HG02840 (cell line): ENCODE measurements around the gene YAF2.

Source experiments
- ATAC-seq: cut with Tn5 transposase; IDR thresholded peaks from one replicate; pipeline ENCODE4 v1.9.1; 2021; ENCODE audit warnings: mild to moderate bottlenecking, moderate library complexity, moderate number of reproducible peaks; ENCODE audit not compliant: unreplicated experiment, low FRiP score

Gene YAF2, protein sequence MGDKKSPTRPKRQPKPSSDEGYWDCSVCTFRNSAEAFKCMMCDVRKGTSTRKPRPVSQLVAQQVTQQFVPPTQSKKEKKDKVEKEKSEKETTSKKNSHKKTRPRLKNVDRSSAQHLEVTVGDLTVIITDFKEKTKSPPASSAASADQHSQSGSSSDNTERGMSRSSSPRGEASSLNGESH

DNA sequence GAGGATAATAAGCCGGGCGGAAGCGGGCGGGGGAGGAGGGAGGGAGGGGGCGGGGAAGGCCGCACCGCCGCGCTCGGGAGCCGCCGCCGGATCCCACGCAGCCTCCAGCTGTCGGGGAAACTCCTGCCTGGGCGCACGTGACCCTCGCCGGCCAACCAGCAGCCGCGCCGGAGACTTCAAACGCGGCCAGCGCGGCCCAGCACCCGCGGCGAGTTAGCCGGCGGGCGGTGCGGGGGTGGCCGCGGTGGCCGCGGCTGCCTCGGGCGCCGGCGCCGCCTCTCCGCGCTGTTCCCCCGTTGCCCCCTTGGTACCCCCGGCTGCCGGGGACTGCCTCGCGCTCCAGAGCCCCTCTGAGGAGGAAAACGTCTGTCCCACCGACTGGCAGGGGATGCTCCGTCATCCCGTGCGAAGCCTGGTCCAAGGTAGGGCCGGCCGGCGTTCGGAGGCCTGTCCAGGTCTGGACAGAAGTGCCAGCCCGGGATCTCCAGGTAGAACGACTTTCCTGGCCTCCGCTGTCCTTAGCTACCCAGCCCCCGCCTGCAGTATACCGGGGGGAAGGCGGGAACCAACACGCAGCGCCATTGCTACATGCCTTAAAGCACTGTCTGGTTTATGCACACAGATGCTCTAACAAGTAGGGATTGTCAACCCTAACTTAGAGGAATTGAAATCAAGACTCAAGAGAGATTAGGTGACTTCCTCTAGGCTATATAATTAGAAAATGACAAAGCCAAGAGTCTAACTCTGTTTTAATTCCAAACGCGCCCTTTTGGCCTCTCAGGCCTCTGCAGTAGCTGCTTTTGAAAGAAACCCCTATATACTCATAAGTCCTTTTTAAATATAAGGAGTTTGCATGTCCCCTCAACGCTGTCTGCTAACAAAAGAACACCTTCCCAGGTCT lies at the start of gene YAF2:
Gene YAF2 (minus strand): TSS at position 9 of the 901 bp plus-strand sequence. CDS start 68 bp downstream, outside the sequence.
- peak; percentile 82 for ATAC-seq

DNA sequence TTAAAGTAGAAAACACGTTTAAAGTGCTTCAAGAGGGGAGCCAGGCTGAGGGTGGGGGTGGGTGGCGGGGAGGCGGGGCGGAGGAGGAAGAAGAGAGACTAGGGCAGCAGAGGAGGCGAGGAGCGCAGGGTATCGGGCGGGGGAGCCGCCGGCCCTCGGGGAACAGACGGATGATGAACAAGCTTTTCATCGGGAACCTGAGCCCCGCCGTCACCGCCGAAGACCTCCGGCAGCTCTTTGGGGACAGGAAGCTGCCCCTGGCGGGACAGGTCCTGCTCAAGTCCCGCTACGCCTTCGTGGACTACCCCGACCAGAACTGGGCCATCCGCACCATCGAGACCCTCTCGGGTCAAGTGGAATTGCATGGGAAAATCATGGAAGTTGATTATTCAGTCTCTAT lies 48.7 kb upstream of the YAF2 start:
- ATAC-seq: no peak

DNA sequence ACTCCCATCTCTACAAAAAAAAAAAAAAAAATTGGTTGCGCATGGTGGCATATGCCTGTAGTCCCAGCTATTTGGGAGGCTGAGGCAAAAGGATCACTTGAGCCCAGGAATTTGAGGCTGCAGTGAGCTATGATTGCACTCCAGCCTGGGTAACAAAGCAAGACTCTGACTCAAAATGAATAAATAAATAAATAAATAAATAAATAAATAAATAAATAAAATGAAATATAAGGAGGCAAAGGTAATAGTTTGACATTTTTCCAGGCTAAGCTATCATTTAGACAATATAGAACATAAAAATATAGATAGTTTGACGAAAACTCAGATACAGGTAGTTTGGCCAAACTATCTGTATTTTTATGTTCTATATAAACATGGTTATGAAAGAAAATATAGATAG lies 47.4 kb upstream of the YAF2 start:
- no peak for ATAC-seq

DNA sequence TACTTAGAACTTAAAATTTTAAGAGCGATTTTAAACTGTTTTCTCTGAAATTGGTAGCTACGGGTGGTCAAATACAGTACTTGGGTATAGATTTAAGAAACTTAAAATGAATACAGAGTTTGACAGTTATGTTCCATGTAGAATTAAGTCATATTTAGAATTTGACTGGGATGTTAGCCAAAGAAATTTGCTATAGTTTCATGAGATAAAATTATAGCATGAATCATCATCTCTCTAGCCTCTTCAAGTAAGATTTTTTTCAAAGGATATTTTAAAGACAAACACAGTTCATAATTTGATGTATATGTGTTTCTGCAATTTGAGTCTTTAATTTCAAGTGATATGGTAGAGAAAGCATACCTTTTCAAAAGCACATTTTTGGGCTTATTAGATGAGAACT lies 46.8 kb upstream of the YAF2 start:
- ATAC-seq: no peak

DNA sequence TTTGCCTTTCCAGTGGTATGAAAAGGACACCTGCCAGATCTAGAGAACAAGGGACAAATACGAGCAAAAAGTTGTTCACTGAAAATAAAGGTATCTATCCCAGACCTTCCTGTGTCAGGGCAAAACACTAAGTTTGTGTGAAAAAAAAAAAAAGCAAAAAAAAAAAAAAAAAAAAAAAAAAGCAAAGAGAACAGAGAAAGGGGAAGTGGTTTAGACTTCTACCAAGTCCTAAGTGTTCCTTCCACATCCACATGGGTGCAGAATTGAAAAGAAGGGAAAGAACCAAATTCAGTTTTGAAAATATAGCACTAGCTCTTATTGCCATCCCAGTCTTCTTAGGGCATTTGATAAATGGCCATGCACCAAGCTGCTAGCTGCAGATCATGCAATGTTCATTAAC lies 46.1 kb upstream of the YAF2 start:
- no peak for ATAC-seq

DNA sequence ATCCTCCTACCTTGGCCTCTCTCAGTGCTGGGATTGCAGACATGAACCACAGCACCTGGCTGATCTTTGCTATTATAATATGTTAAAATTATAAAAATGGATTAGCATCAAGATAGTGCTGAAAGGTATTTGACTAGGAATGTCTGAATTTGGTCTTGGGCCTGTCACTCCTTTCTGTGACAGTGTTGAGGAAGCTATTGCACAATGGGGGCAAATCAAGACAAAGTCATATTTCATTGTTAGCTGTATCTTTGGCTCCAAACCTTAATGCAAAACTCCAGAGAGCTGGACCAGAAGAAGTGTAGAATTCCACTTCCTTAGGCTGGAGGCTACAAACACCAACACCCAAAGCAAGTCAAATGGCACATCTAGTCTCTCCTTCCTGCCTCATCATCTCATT lies 45.7 kb upstream of the YAF2 start:
- ATAC-seq: no peak

DNA sequence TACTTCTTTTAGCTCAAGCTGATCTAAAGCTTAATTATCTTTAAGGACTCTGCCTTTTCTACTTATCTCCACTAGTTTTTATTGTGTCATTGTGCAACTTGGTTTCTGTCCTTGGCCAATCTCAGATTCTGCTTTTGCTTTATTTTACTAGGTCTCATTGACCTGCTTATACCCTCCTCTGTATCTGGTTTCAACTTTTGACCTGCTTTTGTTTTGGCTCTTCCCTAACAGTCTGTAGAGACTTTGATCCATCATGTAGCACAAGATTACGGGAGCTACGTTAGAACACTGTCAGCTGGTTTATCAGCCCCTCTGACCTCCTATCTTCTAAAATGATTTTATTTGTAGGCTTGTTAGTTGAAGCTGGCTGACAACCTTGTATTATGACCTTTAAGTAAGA lies 44.2 kb upstream of the YAF2 start:
- ATAC-seq: no peak

DNA sequence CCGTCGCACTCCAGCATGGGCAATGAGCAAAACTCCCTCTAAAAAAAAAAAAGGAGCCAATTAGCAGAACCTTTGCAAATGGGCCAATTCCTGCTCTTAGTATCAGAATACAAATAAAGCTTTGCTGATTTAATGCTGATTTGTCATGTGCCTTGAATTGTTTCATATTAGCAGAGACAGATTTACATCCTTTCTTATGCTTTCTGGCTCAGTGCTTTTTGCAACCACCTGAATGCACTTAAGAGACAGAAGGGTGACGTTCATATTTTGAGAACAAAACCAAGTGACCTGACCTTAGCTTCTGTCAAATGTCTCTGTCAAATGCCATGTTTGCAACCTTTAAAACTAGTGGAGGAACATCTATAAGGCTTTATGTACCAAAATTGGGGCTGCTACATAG lies 43.8 kb upstream of the YAF2 start:
- ATAC-seq: no peak

DNA sequence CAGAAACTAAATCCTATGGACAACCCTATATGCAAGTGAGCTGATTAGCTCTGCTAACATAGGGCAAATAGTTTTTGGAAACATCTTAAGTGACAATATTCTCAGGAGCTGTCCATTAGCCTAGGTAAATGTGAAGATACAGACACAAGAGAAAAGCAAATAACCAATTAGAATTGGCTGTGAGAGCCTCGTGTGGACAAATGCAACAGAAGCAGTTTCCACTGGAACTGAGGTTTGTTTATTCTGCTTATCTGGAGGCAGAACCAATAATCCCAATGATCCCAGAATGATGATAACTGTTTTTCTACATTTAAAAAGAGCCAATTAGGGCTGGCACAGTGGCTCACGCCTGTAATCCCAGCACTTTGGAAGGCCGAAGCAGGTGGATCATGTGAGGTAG lies 43.2 kb upstream of the YAF2 start:
- ATAC-seq: no peak

DNA sequence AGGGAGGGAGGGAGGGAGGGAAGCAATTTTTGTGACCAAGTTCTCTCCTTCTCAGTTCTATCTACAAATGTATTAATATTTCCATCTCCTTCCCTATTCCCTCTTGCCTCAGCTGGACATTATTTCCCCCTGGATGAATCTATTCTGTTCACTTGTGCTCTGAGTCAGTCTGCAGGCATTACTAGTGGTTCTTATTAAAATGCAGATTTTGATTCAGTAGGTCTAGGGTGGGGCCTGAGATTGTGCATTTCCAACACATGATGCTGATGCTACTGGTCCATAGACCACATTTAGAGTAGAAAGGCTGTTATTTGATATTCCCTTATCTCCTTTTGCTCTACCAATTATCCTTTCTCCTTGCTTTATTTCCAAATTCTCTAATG lies 40.1 kb upstream of the YAF2 start:
- ATAC-seq: no peak

DNA sequence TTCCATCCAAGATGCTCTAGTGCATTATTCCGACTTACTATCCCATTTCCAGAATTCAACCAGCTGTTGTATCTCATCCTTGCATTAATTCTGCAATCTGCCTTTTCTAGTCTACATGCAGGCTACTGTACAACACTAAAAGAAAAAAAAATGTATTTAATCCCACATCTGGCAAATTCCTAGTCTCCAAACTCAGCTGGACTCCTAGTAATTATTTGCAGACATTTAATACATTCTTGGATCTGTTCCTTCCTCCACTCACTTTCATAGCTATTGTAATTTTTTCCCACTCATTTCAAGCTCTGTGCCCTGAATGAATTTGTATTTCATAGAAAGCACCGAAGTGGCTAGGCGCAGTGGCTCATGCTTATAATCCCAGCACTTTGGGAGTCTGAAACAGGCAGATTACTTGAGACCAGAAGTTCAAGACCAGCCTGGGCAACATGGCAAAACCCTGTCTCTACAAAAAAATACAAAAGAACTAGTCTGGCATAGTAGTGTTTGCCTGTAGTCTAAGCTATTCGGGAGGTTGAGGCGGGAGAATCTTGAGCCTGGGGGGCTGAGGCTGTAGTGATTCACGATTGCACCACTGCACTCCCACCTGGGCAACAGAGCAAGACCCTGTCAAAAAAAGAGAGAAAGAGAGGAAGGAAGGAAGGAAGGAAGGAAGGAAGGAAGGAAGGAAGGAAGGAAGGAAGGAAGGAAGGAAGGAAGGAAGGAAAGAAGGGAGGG lies 39.5 kb upstream of the YAF2 start:
- ATAC-seq: no peak

DNA sequence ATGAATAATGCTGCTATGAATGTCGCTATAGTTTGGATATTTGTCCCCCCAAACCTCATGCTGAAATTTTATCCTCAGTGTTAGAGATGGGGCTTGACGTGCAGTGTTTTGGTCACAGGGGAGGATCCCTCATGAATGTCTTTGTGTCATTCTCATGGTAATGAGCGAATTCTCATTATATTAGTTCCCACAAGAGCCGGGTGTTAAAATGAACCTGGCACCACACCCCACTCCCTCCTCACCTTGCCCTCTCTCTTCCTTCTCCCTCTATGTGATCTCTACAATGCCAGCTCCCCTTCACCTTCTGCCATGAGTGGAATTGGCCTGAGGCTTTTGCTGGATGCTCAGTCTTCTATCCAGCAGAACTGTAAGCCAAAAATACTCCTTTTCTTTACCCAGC lies 37.5 kb upstream of the YAF2 start:
- ATAC-seq: no peak

DNA sequence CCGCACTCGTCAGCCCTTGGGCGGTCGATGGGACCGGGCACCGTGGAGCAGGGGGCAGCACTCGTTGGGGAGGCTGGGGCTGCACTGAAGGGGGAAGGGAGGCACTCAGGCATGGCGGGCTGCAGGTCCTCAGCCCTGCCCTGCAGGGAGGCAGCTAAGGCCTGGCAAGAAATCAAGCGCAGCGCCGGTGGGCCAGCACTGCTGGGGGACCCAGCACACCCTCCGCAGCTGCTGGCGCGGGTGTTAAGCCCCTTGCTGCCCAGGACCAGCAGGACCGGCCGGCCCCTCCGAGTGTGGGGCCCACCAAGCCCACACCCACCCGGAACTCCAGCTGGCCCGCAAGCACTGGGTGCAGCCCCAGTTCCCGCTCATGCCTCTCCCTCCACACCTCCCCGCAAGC lies 35.7 kb upstream of the YAF2 start:
- no peak for ATAC-seq

DNA sequence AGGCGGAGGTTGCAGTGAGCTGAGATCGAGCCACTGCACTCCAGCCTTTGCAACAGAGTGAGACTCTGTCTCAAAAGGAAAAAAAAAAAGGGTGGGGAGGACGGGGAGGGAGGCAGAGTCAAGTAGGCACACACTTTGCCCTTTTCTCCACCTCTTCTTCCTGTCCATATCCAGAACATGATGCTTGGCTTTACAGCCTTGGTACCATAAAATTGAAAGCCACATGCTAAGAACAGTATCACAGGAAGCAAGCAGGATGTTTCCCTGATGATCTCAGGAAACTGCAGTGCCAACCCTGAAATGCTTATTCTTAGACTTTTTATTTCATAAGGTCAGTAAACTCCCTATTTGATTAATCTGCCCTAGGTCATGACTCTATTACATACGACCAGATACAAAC lies 32.5 kb upstream of the YAF2 start:
- no peak for ATAC-seq

DNA sequence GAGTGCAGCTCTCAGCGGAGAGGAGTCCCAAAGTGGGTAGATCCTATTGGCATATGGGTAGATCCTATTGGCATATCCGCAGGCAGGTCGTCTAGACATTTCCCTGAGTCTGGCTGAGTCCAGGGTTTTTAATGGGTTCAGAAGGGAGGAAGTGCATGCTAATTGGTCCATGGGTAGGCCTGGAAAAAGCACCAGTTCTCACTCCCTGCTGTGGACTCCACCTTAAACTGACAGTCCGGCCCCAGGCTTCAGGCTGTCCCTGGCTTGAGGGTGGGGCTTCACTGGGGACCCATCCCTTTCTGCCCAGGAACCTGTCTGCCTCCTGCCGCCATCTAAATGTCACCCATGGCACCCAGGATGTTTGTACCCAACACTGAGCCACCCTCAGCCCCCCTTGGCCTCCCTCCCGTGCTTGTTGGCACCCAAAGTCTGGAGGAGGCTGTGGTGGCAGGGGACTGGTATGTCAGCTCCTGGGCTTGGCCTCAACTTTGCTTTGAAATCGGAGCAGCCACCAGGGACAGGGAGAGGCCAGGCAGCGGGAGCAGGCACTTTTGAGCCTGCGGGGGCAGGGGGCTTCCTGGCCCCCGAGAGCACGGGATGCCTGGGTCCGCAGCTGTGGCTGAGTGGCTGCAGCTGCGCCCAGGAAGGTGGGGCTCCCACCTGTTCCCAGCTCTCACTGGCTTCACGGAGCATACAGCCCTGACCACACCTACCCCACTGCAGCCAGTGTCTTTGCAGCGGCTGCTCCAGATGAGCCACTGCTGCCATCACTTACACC lies 29.6 kb upstream of the YAF2 start:
- no peak for ATAC-seq

DNA sequence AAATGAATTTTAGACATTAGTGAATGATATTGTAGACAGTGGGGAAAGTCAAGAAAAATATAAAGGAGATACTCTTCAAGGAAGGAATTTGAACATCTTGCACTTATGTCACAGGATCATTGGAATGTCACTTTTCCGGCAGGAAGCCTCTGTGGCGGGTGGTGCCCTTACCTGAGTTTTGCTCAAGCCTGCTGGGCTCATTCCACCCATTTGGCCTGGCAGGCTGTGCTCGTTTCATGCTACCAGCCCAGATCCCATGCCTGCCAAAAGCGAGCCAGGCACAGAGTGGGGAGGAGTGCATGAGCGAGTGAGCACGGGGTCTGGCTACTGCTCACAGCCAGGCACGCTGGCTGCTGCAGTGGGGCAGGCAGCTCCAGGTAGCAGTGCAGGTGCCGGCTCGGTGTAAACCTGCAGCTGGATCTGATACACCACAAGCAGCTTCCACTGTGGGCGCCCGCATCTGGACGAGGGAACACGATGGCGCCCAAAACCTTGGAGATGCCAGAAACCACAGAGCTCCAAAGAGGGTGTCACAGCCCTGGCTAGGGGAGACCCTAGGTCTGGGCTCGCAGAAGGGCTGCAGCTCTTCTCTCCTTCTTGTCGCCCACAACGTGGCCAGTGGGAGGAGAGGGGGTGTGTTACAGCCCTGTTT lies 28.7 kb upstream of the YAF2 start:
- no peak for ATAC-seq

DNA sequence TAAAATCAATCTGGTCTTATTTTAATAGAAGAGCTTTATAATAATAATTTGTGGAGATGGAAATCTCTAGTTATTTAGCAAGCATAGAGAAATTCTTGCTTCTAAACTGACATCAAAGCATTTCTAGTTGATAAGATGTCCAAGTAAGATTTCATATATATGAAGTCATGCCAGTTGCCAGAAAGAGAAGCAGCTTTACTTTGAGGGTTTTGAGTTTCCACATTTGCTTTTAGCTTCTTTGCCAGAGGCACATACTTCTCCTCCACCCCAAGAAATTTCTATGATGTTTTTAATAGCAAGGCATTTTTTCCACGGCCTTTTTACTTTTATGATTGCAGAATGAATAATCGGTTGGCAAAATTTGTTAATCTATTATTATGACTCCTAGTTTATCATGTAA lies 24.2 kb upstream of the YAF2 start:
- ATAC-seq: no peak

DNA sequence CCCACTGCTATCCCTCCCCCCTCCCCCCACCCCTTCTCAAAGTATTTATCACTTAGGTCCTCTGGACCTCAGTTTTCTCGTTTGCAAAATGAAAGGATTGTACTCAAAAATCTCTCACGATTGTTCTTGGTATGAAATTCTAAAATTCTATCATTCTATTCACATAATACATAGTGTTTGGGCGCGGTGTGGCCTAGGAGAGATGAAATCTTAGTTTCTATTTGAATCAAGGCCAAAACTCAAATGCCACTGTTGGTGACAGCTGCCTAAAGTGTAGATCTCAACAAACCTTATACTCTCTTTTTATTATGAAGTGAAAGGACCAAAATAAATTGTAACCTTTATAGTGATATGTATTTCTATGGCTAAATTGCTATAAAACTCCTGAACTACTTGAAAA lies 23.7 kb upstream of the YAF2 start:
- no peak for ATAC-seq

DNA sequence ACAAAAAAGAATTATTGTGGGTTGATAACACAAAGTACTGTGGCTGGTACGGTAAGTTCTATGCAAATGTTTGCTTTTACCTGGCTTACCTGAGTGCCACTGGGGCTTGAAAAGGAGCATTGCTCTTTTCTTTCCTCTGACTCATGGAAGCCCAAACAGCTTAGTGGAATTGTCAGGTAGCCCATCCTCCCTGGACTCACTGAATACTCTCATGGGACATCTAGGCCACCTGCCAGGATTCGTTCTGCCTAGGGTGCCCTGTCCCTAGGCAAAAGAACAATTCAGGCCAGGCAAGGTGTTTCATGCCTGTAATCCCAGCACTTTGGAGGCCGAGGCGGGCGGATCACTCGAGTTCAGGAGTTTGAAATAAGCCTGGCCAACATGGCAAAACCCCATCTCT lies 22.5 kb upstream of the YAF2 start:
- no peak for ATAC-seq

DNA sequence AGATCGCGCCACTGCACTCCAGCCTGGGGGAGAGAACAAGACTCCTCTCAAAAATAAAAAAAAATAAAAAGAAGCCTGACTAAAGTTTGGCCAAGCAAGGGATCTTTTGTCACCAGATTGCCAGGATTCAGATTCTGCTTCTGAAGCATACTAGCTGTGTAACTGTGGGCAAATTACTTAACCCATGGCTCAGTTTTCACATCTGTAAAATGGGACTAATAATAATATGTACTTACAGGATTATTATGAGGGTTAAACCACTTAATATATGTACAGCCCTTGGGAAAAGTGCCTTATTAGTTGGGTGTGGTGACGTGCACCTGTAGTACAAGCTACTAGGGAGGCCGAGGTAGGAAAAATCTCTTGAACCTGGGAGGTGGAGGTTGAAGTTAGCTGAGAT lies 21.7 kb upstream of the YAF2 start:
- no peak for ATAC-seq
